Activated CD4-positive, alpha-beta memory T cell treated with anti-CD3 and anti-CD28 coated beads for 36 hours (primary cell): ENCODE measurements around the gene KRTAP4-9. TPM values are rescaled to one million over a fixed set of nuclear protein-coding genes. Genes with fewer than 3 reads are reported as not detected.
"Not testable (repeated sequence)": the region's sequence is repeated elsewhere in the genome, so short reads cannot be mapped to it uniquely, and the experiment has no call there.

Experiments
- CTCF ChIA-PET: fragments of 350-600 bp; sonication (Branson Sonifier 250); formaldehyde crosslinking; loops from one replicate; lab custom pipeline; 2021; ENCODE audit warnings: antibody characterized with exemption, inconsistent platforms; lab: Charles Lee
- POLR2A ChIA-PET: fragments of 350-600 bp; sonication (Branson Sonifier 250); formaldehyde crosslinking; loops from one replicate; lab custom pipeline; 2021; ENCODE audit warnings: antibody characterized with exemption; lab: Charles Lee
- DNase-seq: peaks from one replicate; pipeline ENCODE4 v3.0.0-alpha.2; 2020
- H3K27ac Mint-ChIP-seq: one replicate; pipeline ENCODE4 v1.8.0; 2021; ENCODE audit warnings: mixed read lengths
- H3K27me3 Mint-ChIP-seq: one replicate; pipeline ENCODE4 v1.8.0; 2021; ENCODE audit warnings: mixed read lengths
- H3K36me3 Mint-ChIP-seq: one replicate; pipeline ENCODE4 v1.8.0; 2021; ENCODE audit warnings: mixed read lengths
- H3K4me1 Mint-ChIP-seq: one replicate; pipeline ENCODE4 v1.8.0; 2021; ENCODE audit warnings: low read depth, mixed read lengths
- H3K4me3 Mint-ChIP-seq: one replicate; pipeline ENCODE4 v1.8.0; 2021; ENCODE audit warnings: mild to moderate bottlenecking, mixed read lengths
- H3K9me3 Mint-ChIP-seq: one replicate; pipeline ENCODE4 v1.8.0; 2021; ENCODE audit warnings: mixed read lengths
- intact Hi-C: fragments of 100-400 bp; cut with micrococcal nuclease; formaldehyde crosslinking; loops from one replicate; pipeline ENCODE4 v1.15.1; 2023
- total RNA-seq, 2 experiments: library from RNA; stranded (reverse); gene quantifications; one replicate each; pipeline ENCODE4 v1.2.3, GENCODE V29; 2021

The KRTAP4-9 gene
- total RNA-seq, 2 experiments from 2014 or later, result not detected

DNA sequence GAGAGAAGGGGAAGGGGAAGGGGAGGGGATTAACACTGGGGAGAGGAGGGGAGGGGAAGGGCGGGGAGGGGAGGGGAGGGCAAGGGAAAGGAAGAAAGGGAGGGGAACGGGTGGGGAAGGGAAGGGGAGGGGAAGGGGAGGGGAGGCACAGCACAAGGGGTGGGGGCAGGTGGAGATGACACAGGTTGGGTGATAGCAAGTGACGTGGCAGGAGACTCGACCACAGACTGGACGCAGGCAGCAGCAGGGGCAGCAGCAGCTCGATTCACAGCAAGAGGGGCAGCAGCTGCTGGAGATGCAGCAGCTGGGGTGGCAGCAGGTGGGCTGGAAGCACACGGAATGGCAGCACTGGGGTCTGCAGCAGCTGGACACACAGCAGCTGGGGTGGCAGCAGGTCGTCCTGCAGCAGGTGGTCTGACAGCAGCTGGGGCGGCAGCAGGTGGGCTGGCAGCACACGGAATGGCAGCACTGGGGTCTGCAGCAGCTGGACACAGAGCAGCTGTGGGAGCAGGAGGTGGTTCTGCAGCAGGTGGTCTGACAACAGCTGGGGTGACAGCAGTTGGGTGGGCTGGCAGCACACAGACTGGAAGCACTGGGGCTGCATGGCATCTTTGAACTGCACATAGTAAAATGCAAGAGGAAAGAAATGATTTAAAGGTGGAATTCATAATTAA is 3.5 kb upstream of the KRTAP4-9 start, which contains the start of gene KRTAP4-16:
Gene KRTAP4-16 (minus strand): TSS at position 624 of the 674 bp plus-strand sequence. CDS start 0 bp downstream, at position 624.
- no peak within 1 kb of the TSS for H3K4me3 Mint-ChIP-seq
- H3K27me3 Mint-ChIP-seq, result peaks cover 14% of the 10 kb centered on the region
- ChIA-PET POLR2A (no interaction called here), CTCF (no interaction called here)
- H3K9me3 Mint-ChIP-seq, result no peaks in the 10 kb centered on the region
- H3K27ac Mint-ChIP-seq, result no peak within 1 kb of the TSS
- peaks cover 4% of the 10 kb centered on the region for H3K4me1 Mint-ChIP-seq
- DNase-seq, result no peak
- H3K36me3 Mint-ChIP-seq, result no peaks in the 10 kb centered on the region
- intact Hi-C loops, result no loop called here

DNA sequence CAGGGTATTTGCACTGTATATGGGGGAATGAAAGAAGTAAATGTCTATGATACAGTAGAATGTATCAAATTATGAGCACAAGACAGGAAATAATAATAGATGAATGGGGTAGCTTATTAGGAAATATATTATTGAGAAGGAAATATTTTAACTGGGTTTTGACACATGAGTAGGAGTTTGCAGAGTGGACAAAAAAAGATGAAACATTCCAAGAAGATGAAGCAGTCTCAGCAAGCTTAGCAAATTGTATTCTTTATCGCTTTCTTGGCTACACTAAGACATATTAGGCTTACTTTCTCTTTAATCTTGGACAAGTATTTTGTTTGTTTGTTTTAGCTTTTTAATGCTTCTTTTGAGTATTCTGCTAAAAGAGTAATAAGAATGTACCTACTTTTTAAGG is 1.3 kb upstream of the KRTAP4-9 start:
- no peaks in the 10 kb centered on the region for H3K9me3 Mint-ChIP-seq
- CTCF ChIA-PET, result no interaction called here
- H3K27ac Mint-ChIP-seq, result no peak overlapping the region
- POLR2A ChIA-PET, result no interaction called here
- peaks cover 15% of the 10 kb centered on the region for H3K27me3 Mint-ChIP-seq
- H3K4me3 Mint-ChIP-seq, result no peak overlapping the region
- H3K36me3 Mint-ChIP-seq, result no peaks in the 10 kb centered on the region
- intact Hi-C loops, result no loop called here
- peaks cover 6% of the 10 kb centered on the region for H3K4me1 Mint-ChIP-seq
- no peak for DNase-seq

DNA sequence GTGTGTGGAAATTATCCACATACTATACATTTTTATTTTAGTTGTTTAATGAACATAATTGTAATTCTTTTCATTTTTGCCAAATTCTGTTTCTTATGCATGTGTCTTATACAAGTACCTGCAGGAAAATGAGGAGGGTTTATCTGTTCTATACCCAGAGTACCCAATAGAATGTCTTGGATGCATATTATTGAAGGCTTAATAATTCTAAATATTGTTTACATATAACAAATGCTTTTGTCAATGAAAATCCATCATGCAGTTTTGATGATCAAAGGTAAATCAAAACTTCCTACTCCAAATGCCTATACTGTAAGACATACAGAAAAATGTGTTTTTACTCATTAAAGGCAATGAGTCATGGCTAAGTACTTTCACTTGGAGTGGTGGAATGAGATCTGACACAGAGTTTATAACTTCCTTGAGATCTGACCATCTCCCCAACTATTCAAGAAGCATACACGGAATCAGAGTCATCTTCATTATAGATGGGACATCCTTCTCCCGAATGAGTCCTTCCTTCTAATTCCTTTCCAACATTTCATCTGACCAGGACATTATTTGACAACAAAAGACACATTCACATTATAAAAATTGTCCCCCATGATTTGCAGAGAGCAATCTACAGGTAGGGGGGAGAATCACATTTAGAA is 677 bp upstream of the KRTAP4-9 start:
- H3K27ac Mint-ChIP-seq, CTCF ChIA-PET, POLR2A ChIA-PET, intact Hi-C loops, H3K9me3 Mint-ChIP-seq, H3K4me1 Mint-ChIP-seq, H3K4me3 Mint-ChIP-seq, DNase-seq, H3K36me3 Mint-ChIP-seq: not testable (repeated sequence)
- peaks cover 15% of the 10 kb centered on the region for H3K27me3 Mint-ChIP-seq

- Mint-ChIP-seq H3K27ac (no peak overlapping the region), H3K4me1 (peaks cover 2% of the 10 kb centered on the region), H3K36me3 (no peaks in the 10 kb centered on the region), H3K9me3 (peaks cover 6% of the 10 kb centered on the region), H3K27me3 (peaks cover 14% of the 10 kb centered on the region), H3K4me3 (no peak overlapping the region)
- intact Hi-C loops, result no loop called here
- POLR2A ChIA-PET, result no interaction called here
- DNase-seq, result no peak
- CTCF ChIA-PET, result no interaction called here
These were observed 2.8 kb downstream of the KRTAP4-9 start for GRCh38 chr17:41107941-41108450.

GRCh38 chr17:41108728-41109386 is 3.7 kb downstream of the KRTAP4-9 start:
- H3K4me3 Mint-ChIP-seq, intact Hi-C loops, DNase-seq, H3K27ac Mint-ChIP-seq, POLR2A ChIA-PET, H3K9me3 Mint-ChIP-seq, H3K36me3 Mint-ChIP-seq, CTCF ChIA-PET, H3K4me1 Mint-ChIP-seq: not testable (repeated sequence)
- peaks cover 14% of the 10 kb centered on the region for H3K27me3 Mint-ChIP-seq

DNA sequence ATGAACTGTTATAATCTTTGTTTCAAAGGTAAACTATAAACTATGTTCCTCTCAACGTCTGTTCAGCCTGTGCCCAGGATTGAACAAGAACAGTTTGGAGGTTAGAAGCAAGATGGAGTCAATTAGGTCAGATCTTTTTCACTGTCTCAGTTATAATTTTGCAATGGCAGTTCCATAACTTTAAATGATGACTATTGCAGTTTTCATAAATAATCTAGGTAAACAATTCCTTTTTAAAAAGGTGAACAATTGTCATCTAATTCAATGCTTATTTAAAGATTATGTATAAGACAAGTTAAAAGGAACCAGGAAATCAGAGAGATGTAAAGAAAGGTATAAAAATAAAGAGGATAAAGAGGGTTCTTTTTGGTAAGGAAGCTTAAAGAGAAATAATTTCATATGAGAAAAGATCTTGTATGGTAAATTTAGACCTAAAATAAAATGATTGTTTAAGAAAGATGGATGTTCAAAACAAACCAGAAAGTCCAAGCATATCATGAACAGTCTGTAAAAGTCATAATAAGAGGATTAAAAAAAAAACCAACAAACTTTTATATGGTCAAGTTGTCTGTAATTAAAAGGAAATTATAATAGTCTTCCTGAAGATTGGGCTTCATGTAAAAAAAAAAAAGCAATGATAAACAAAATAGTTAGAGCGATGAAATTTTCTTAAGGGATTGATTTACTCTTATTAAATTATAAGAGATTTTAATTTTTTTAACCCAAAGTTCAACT is 6.1 kb downstream of the KRTAP4-9 start:
- peaks cover 8% of the 10 kb centered on the region for H3K9me3 Mint-ChIP-seq
- peaks cover 2% of the 10 kb centered on the region for H3K4me1 Mint-ChIP-seq
- intact Hi-C loops, result no loop called here
- CTCF ChIA-PET, result no interaction called here
- H3K27me3 Mint-ChIP-seq, result peaks cover 7% of the 10 kb centered on the region
- no peak overlapping the region for H3K4me3 Mint-ChIP-seq
- no peak overlapping the region for H3K27ac Mint-ChIP-seq
- DNase-seq, result no peak
- POLR2A ChIA-PET, result no interaction called here
- H3K36me3 Mint-ChIP-seq, result peaks cover 2% of the 10 kb centered on the region

GRCh38 chr17:41116297-41116696 is 11.1 kb downstream of the KRTAP4-9 start:
- intact Hi-C loops, result no loop called here
- CTCF ChIA-PET, result no interaction called here
- Mint-ChIP-seq H3K4me1 (peaks cover 12% of the 10 kb centered on the region), H3K4me3 (no peak overlapping the region), H3K27ac (no peak overlapping the region), H3K27me3 (peaks cover 4% of the 10 kb centered on the region), H3K36me3 (peaks cover 2% of the 10 kb centered on the region), H3K9me3 (peaks cover 4% of the 10 kb centered on the region)
- POLR2A ChIA-PET, result no interaction called here
- no peak for DNase-seq

DNA sequence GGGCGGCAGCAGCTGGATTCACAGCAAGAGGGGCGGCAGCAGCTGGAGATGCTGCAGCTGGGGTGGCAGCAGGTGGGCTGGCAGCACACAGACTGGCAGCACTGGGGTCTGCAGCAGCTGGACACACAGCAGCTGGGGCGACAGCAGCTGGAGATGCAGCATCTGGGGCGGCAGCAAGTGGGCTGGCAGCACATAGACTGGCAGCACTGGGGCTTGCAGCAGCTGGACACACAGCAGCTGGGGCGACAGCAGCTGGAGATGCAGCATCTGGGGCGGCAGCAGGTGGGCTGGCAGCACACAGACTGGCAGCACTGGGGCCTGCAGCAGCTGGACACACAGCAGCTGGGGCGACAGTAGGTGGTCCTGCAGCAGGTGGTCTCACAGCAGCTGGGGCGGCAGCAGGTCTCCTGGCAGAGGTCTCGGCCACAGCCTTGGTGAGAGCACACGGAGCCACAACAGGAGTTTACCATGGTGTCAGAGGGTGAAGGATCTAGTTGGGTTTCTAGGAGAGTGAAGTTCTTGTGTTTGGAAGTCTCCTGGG is 12.7 kb downstream of the KRTAP4-9 start, which contains the start of gene KRTAP4-11:
Gene KRTAP4-11 (minus strand): TSS at position 528 of the 541 bp plus-strand sequence. CDS start 58 bp downstream, at position 470.
- H3K4me3 Mint-ChIP-seq, H3K27me3 Mint-ChIP-seq, H3K36me3 Mint-ChIP-seq, DNase-seq, intact Hi-C loops, H3K9me3 Mint-ChIP-seq, POLR2A ChIA-PET, H3K27ac Mint-ChIP-seq: not testable (repeated sequence)
- peaks cover 16% of the 10 kb centered on the region for H3K4me1 Mint-ChIP-seq
- CTCF ChIA-PET, result interaction anchor here (0.7 kb wide), 1 partner anchor 20 kb away, joined by 3 read pairs; no protein-coding TSS in a partner anchor

- intact Hi-C loops, result no loop called here
- no peak overlapping the region for H3K27ac Mint-ChIP-seq
- no peak for DNase-seq
- CTCF ChIA-PET, result no interaction called here
- H3K27me3 Mint-ChIP-seq, result peaks cover 4% of the 10 kb centered on the region
- H3K36me3 Mint-ChIP-seq, result no peaks in the 10 kb centered on the region
- no peak overlapping the region for H3K4me3 Mint-ChIP-seq
- peaks cover 22% of the 10 kb centered on the region for H3K4me1 Mint-ChIP-seq
- POLR2A ChIA-PET, result no interaction called here
- peaks cover 6% of the 10 kb centered on the region for H3K9me3 Mint-ChIP-seq
These were observed 13.5 kb downstream of the KRTAP4-9 start for GRCh38 chr17:41118721-41119120.

DNA sequence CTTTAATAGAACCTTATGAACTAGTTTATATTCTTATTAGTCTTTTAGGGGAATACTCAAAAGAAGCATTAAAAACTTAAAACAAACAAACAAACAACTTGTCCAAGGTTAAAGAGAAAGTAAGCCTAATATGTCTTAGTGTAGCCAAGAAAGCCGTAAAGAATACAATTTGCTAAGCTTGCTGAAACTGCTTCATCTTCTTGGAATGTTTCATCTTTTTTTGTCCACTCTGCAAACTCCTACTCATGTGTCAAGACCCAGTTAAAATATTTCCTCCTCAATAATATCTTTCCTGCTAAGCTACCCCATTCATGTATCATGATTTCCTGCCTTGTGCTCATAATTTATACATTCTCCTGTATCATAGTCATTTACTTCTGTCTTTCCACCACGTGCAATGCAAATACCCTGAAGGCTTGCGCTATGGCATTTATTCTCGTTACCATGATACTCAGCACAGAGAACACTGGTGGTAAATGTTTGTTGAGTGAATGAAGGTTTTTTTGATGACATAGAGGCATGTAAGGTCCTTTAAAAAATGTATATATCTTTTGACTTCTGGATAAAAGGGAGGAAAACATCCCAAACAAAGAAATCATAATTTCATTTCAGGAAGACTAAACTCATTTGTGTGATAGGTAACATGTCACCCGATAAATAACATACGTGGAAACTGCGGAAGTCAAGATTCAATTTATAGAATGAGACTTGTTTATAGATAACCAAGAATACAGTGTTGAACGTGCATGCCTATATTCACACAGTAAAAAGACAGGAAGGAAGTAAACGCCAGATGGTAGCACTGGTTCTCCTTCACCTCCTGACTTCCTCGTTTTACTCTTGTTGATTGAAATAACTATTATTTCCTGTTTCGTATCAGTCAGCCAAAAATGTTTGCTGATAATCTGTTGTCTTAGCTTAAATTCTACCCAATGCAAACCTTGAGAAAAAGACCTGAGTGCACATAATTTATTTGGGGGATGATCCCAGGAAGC is 14.8 kb downstream of the KRTAP4-9 start:
- intact Hi-C loops, H3K36me3 Mint-ChIP-seq, CTCF ChIA-PET, H3K4me3 Mint-ChIP-seq, POLR2A ChIA-PET, H3K27me3 Mint-ChIP-seq, DNase-seq, H3K27ac Mint-ChIP-seq, H3K9me3 Mint-ChIP-seq: not testable (repeated sequence)
- peaks cover 33% of the 10 kb centered on the region for H3K4me1 Mint-ChIP-seq

GRCh38 chr17:41121742-41122141 is 16.6 kb downstream of the KRTAP4-9 start:
- H3K4me3 Mint-ChIP-seq, result no peak overlapping the region
- no peaks in the 10 kb centered on the region for H3K36me3 Mint-ChIP-seq
- H3K27ac Mint-ChIP-seq, result no peak overlapping the region
- intact Hi-C loops, result no loop called here
- ChIA-PET POLR2A (no interaction called here), CTCF (no interaction called here)
- H3K9me3 Mint-ChIP-seq, result peaks cover 6% of the 10 kb centered on the region
- H3K4me1 Mint-ChIP-seq, result peaks cover 45% of the 10 kb centered on the region
- no peak for DNase-seq
- H3K27me3 Mint-ChIP-seq, result peaks cover 4% of the 10 kb centered on the region
